Rectal smooth muscle tissue (tissue), 1 donor: ENCODE results near the gene KCND2.

ENCODE experiments used
- H3K27ac ChIP-seq: one replicate; pipeline ENCODE4 v1.7.0; 2013; ENCODE audit warnings: low read depth, low read length, inconsistent platforms
- H3K27me3 ChIP-seq: one replicate; pipeline ENCODE4 v1.7.0; 2013; ENCODE audit warnings: low read length; ENCODE audit not compliant: control insufficient read depth, insufficient read depth
- H3K36me3 ChIP-seq: one replicate; pipeline ENCODE4 v1.7.0; 2013; ENCODE audit warnings: low read length; ENCODE audit not compliant: control insufficient read depth, insufficient read depth
- H3K4me1 ChIP-seq: one replicate; pipeline ENCODE4 v1.7.0; 2013; ENCODE audit warnings: low read length; ENCODE audit not compliant: control insufficient read depth, insufficient read depth
- H3K4me3 ChIP-seq: one replicate; pipeline ENCODE4 v1.7.0; 2013; ENCODE audit warnings: low read length
- H3K9ac ChIP-seq: one replicate; pipeline ENCODE4 v1.7.0; 2013; ENCODE audit warnings: low read length

The KCND2 gene

DNA sequence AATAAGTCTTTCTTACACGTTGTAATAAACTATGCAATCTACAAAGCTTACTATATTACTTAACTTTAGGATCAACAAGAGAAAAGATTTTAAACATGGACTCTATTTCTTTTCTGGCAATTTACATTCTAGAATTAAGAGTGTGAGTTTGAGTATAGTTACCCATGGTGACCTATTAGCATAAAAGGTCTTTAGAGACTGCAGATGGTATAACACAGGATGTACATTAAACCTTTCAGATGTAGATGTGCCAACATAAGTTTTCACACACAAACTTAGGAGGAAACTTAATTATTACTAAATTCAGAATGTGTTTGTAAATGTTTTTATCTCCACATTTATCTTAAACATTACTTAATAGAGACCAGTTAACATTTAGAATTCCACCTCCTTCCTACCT, 54.1 kb downstream of the KCND2 start:
- H3K27ac ChIP-seq: no peak overlapping the region
- H3K9ac ChIP-seq: no peak overlapping the region
- no peak overlapping the region for H3K4me3 ChIP-seq
- no peaks in the 10 kb centered on the region for H3K4me1 ChIP-seq
- H3K27me3 ChIP-seq: no peaks in the 10 kb centered on the region
- H3K36me3 ChIP-seq: no peaks in the 10 kb centered on the region

DNA sequence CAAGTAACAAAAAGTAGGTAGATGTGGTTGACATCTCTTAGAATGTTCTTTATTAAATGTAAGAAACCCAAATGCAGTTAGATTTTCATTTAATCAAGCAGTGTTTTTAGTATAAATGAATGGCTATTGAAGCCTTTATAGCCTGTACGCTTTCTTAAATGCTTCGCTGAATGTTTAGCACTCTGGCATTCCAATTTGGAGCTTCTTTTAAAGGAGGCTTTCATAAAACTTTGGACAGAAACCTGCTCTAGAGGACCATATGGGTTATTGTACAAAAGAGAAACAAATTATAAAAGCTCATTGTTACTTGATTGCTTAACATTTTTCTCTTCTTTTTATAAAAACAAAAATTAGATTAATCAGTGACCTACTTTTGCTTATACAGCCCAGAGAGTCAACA, 59.5 kb downstream of the KCND2 start:
- no peaks in the 10 kb centered on the region for H3K4me1 ChIP-seq
- H3K27me3 ChIP-seq: no peaks in the 10 kb centered on the region
- no peak overlapping the region for H3K27ac ChIP-seq
- H3K36me3 ChIP-seq: no peaks in the 10 kb centered on the region
- H3K4me3 ChIP-seq: no peak overlapping the region
- no peak overlapping the region for H3K9ac ChIP-seq

DNA sequence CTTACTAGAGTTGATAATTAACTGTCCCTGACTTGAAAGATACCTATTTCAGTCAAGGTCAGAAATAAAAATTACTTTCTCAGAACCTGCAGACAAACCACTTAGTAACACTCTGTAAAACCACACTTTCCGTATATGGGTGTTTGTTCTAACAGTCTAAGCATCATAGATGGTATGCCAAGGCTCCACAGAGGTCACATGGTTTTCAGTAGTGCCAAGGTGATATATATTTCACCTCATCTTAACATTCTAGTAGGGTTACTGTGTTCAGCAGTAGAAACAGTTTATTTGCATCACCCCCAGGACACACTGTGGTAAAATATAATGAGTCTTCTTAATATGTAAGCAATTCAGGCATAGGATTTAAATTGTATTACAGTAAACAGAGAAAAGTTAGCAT, 61.5 kb downstream of the KCND2 start:
- H3K4me1 ChIP-seq: no peaks in the 10 kb centered on the region
- H3K4me3 ChIP-seq: no peak overlapping the region
- H3K36me3 ChIP-seq: no peaks in the 10 kb centered on the region
- H3K27ac ChIP-seq: no peak overlapping the region
- H3K27me3 ChIP-seq: no peaks in the 10 kb centered on the region
- H3K9ac ChIP-seq: no peak overlapping the region

DNA sequence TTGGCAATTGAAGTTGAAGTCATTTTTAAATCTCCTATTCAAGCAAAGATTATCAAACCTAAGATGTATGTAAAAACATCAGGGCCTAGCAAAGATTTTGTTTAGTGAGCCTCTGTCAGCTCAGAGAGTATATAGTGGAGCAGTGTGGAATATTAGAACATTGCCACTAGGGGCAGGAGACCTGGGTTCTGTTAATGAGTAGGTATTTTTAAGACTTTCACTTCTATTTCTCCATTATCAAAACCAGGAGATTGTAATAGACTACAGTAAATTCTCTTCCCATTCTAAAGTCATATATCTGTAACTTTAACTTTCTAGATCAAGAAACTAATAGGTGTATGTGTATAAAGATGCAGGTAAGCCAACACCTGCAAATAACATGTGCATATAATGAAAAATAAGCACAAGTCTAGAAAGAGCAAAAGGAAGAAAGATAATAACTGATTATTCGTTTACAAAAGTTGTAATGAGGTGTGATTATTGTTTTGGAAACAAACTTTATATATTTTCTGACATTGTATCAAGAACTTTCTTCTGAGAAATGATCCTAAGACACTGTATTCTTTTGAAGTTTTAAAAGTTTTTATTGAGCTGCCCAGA, 64.4 kb downstream of the KCND2 start:
- no peaks in the 10 kb centered on the region for H3K4me1 ChIP-seq
- no peaks in the 10 kb centered on the region for H3K27me3 ChIP-seq
- no peaks in the 10 kb centered on the region for H3K36me3 ChIP-seq
- H3K9ac ChIP-seq: no peak overlapping the region
- no peak overlapping the region for H3K27ac ChIP-seq
- no peak overlapping the region for H3K4me3 ChIP-seq

DNA sequence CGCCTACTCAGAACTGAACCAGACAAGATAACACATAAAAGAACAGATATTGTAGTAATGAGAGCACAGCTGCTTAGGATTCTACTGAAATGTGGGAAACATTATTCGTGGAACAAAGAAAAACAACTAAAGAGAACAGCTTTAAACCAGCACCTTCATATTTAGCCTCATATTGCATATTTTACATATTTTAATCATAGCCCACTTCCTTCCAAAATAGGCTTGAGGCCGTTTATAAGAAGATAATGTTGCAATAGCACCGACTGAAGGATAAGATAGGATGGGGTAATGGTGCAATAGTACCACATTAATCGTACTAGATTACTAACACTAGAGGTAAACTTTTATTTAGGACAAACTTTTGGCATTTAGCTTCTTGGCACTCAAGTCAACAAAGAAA, 71.3 kb downstream of the KCND2 start:
- Histone ChIP-seq H3K36me3 (no peaks in the 10 kb centered on the region), H3K9ac (no peak overlapping the region), H3K4me1 (no peaks in the 10 kb centered on the region), H3K27me3 (no peaks in the 10 kb centered on the region), H3K4me3 (no peak overlapping the region), H3K27ac (no peak overlapping the region)

DNA sequence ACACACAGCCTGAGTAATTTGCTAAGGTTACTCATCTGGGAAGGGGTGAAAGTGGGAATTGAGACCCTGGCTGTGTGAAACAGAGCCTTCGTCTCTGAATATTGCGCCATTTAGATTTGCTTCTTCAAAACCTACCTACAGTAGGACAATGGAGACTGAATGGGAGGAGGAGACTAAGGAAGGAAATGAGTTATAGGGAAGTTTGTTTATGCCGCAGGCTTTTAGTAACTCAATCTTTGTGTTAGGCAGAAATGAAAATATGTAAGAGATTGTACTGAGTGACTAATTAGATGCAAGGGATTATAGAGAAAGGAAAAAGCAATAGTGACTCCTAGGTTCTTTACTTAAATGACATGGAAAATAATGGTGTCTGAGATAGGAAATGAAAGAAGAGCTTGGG, 80.2 kb downstream of the KCND2 start:
- H3K27me3 ChIP-seq: no peaks in the 10 kb centered on the region
- no peak overlapping the region for H3K27ac ChIP-seq
- H3K4me1 ChIP-seq: no peaks in the 10 kb centered on the region
- no peak overlapping the region for H3K9ac ChIP-seq
- H3K36me3 ChIP-seq: no peaks in the 10 kb centered on the region
- H3K4me3 ChIP-seq: no peak overlapping the region

DNA sequence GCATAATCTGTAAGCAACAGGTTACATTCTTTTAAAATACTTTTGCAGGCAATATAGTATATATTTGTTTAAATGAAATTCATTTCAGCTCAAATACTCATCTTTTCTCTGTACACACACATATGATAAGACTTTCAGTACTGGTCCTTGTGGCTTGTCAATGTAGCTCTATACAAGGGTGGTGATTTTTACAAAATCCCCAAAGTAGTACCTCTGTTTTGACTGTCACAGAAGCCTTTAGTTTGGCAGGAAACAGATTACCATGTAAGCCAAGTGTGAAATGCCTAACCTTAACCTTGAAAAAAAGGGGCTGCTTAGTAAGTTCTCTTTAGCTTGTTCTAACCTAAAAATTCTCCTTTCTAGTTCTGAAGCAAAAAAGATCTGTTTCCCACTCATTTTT, 87.9 kb downstream of the KCND2 start:
- Histone ChIP-seq H3K9ac (no peak overlapping the region), H3K36me3 (no peaks in the 10 kb centered on the region), H3K4me1 (no peaks in the 10 kb centered on the region), H3K27me3 (no peaks in the 10 kb centered on the region), H3K27ac (no peak overlapping the region), H3K4me3 (no peak overlapping the region)

DNA sequence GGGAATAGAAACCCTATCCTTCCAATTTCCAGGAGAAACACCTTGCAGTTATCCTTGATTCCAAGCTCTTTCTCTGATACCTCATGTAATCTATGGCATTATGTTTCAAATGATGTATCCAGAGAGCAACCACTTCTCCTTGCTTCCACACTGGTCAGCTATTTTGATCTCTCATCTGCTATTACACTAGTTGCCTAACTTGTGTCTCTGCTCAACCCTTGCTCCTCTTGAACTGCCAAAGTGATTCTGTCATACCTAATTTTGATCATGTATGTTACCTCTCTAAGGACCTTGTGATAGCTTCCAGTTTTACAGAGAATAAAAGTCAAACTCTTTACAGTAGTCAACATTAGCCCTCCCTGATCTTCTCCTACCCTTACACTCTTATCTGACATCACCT, 90.4 kb downstream of the KCND2 start:
- no peaks in the 10 kb centered on the region for H3K36me3 ChIP-seq
- H3K9ac ChIP-seq: no peak overlapping the region
- H3K27ac ChIP-seq: no peak overlapping the region
- no peaks in the 10 kb centered on the region for H3K27me3 ChIP-seq
- H3K4me3 ChIP-seq: no peak overlapping the region
- no peaks in the 10 kb centered on the region for H3K4me1 ChIP-seq

DNA sequence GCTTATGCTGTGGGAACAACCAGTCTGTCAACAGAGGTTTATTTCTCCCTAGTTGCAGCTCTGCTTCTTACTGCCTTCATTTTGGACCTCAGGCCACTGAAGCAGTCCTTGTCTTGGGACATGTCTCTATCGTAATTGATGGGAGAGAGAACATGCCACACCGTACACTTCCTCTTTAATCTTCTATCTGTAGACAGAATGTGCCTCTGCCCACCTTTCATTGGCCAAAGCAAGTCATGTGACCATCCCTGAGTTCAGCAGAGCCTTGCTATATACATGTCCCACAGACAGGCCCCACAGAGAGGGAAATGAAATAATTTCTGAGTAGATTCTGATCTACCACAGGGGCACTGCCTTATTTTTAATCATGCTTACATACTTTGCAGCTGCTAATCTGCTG, 98.0 kb downstream of the KCND2 start:
- no peak overlapping the region for H3K27ac ChIP-seq
- H3K27me3 ChIP-seq: no peaks in the 10 kb centered on the region
- no peaks in the 10 kb centered on the region for H3K36me3 ChIP-seq

DNA sequence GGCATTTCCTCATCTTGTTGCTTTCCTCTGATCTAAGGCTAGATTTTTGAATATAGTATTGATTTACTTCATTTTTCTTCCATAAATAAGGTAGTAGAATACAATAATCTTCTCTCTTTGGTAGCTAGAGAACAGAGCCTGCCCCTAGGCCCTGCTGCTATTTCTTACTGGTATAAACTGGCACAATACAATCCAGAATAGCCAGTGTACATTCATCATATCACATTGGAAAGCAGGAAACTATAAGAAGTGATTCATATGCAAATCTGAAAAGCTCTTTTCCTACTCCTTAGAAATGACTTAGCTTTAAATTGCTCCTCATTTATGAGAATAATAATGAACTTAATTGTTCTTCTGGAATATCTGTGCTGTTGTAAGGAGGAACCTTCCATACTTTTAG, 100.2 kb downstream of the KCND2 start:
- H3K4me1 ChIP-seq: no peaks in the 10 kb centered on the region
- no peaks in the 10 kb centered on the region for H3K27me3 ChIP-seq
- H3K4me3 ChIP-seq: no peak overlapping the region
- no peaks in the 10 kb centered on the region for H3K36me3 ChIP-seq
- no peak overlapping the region for H3K9ac ChIP-seq
- no peak overlapping the region for H3K27ac ChIP-seq

More for the DNA sequence above, 98.0 kb downstream of the KCND2 start:
- Histone ChIP-seq H3K4me3 (no peak overlapping the region), H3K9ac (no peak overlapping the region), H3K4me1 (no peaks in the 10 kb centered on the region)

DNA sequence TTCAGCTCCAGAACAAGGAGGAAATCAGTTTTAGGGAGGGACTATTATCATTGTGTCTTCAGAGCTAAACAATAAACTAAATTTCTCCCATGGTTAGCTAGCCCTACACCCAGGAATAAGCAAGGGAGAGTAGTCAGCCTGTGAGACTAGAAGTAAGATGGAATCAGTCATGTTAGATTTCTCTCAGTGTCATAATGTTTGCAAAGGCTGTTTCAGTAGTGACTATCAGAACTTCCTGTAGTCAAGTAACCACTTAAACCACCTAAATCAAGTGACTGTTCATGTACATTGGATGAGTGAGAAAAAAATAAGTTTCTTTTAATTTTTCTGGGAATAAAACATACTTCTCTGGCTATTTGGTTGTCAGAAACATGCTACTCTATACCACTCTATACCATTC, 121.6 kb downstream of the KCND2 start:
- H3K27me3 ChIP-seq: no peaks in the 10 kb centered on the region
- H3K9ac ChIP-seq: no peak overlapping the region
- H3K27ac ChIP-seq: no peak overlapping the region
- H3K36me3 ChIP-seq: no peaks in the 10 kb centered on the region
- H3K4me1 ChIP-seq: no peaks in the 10 kb centered on the region
- no peak overlapping the region for H3K4me3 ChIP-seq

DNA sequence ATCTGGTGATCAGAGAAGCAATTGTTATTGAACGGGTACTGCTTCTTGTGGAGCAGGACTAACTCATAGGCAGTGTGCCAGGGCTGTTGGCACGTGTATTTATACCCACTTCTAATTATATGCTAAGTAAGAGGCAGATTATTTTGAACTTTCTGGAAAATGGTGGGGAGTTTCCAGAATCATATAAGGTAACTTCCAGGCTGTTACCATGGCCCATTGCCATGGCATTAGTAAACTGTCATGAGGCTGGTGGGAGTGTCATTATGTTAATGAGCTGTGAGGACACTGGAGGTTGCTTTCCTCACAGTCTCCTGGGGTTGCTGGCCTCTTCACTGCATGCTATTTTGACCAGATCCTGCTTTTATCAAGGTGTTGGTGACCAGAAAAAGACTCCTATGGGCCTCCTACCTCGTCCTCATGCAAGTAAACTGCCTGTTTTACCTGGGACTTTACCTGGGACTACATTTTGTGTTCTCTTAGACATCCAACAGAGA, 122.6 kb downstream of the KCND2 start:
- no peak overlapping the region for H3K4me3 ChIP-seq
- no peak overlapping the region for H3K9ac ChIP-seq
- H3K36me3 ChIP-seq: no peaks in the 10 kb centered on the region
- H3K4me1 ChIP-seq: no peaks in the 10 kb centered on the region
- no peak overlapping the region for H3K27ac ChIP-seq
- H3K27me3 ChIP-seq: no peaks in the 10 kb centered on the region

DNA sequence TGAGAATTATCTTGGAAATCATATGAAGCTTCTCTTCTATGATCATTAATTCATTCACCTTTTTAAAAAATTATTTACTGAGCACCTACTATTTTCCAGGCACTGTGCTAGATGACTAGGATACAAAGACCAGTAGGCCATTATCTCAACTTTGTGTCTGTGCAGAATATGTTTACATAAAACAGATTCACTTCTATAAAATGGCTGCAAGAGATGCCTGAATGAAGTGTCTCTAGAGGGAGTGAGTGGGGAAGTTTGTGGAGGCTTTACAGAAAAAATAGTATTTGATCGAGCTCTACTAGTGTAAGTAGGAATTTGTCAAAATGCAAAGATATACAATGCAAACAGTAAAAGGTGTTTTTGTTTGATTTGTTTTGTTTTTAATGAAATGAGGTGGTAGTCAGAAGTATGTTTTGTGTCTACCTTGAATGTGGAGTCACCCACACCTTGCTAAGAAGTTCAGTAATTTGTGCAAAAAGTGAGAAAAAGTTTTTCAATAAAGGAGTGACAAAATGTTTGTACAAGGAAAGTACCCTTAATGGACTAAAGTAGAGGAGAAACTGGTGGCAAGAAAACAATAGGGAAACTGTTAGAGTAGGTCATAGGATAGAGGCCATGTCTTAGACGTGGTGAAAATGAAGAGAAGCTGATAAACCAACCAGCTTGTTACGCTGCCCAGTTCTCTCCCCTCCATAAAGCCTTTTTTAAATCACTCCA, 125.5 kb downstream of the KCND2 start:
- Histone ChIP-seq H3K4me1 (no peaks in the 10 kb centered on the region), H3K36me3 (no peaks in the 10 kb centered on the region), H3K27me3 (no peaks in the 10 kb centered on the region), H3K4me3 (no peak overlapping the region), H3K9ac (no peak overlapping the region), H3K27ac (no peak overlapping the region)
